ENCODE data around the gene TM9SF4.

The TM9SF4 gene

DNA sequence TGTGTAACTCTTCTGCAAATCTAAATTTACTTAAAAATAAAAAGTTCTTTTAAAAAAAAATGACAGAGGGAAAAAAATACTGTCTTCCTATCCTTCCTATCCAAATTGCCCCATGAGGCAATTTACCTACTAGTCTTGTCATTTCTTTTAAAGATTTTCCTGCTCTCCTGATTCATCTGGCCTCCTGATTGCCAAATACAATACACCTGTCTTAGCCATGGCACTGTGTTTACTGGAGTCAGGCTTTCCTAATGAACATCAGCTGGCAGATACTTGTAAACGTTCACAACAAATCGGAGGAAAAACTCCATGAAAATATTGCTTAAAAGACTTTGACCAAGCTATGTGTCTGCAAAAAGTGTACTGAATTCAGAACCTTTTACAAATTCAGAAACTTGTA lies 21.5 kb downstream of the TM9SF4 start:
- DNase-seq: no peak

DNA sequence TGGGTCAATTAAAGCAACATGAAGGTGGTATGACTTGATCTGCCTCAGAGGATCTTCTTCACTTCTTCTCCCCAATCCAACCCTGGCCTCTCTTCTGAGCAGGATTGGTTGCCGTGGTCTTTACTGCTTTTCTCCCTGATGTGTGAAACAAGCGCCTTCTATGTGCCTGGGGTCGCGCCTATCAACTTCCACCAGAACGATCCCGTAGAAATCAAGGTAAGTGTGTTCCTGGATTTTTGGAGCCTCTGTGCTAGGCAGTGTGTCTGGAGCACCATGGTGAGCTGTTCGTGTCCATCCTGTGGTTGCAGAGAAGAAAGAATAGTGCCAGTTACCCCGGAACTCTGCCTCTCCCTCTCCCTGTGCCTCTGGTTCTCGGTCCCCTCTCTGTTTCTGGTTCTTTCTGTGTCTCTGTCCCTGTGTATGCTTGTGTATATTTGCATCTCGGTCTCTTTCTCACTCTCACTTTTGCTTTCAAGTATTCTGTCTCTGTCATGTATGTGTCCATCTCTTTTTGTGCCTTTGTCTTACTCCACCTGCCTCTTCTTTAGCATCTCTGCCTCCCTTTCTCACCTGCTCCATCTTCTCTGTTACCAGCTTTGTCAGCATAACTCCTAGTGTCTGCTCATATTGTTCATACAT lies 23.5 kb downstream of the TM9SF4 start:
- no peak for DNase-seq

DNA sequence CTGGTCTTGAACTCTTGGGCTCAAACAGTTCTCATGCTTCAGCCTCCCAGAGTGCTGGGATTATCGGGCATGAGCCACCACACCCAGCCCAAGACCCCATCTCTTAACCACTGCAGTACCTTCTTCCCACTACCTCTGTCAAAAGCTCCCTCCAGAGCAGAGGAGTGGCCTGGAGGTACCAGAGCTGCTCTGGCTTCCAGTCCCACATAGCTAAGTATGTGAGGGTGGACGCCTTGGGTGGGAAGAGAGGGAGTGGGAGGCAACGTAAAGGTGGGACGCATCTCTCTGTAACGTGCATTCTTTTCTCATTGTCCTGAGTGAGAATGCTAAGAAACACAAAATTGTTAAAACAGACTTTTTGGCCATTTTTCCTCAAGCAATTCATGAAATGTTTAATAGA lies 24.5 kb downstream of the TM9SF4 start:
- DNase-seq: no peak

DNA sequence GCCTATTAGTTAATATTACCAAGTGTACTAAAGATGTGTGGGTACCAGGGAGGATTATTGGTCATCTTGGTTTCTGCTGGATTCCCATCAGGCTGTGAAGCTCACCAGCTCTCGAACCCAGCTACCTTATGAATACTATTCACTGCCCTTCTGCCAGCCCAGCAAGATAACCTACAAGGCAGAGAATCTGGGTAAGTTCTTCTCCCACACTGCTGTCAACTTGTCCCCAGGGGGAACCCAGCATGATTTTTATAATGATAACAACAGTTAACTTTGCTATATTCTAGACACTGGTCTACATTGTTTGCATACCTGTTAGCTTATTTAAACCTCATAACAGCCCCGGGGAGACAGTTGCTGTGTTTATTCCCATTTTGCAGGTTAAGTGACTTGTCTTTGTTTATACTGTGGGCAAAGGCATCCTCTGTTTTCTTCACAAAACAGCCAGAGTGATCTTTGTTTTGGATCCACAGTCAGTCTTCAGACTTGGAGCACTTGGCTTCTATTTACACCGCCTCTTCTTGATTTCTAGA lies 26.5 kb downstream of the TM9SF4 start:
- DNase-seq: no peak

DNA sequence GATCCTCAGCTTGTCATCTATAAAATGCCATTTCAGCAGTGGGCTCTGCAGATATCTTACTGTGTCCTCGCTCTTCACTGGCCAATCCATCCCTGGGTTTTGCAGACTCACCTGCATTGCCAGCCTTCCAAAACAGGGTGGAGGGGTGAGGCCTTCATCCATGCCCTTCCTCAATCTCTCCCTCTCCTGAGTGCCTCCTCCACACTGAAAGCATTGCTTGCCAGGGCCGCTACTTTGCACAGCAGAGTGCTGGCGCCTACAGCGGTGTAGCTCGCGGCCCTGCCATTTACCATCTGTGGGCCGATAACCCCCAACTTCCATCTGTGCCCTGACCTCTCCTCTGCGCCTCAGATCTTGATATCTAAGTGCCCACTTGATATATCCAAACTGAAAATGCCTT lies 29.4 kb downstream of the TM9SF4 start:
- DNase-seq: no peak

DNA sequence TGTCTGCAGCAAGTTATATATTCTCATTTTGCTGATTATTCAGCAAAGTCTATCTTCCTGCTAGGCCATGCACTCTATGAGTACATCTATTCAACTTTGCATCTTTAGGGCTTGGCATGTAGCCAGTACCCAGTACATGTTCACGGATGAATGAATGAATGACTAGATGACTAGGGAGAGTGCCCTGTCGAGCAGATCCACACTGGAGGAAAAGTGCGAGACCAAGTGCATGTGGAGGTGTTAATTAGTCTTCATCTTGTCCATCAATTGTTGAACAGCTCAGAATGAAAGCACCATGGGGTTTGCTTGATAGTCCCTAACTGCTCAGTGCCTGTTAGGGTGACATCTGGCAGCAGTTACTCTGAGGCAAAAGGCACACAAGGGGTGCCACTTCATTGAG lies 30.4 kb downstream of the TM9SF4 start:
- no peak for DNase-seq

DNA sequence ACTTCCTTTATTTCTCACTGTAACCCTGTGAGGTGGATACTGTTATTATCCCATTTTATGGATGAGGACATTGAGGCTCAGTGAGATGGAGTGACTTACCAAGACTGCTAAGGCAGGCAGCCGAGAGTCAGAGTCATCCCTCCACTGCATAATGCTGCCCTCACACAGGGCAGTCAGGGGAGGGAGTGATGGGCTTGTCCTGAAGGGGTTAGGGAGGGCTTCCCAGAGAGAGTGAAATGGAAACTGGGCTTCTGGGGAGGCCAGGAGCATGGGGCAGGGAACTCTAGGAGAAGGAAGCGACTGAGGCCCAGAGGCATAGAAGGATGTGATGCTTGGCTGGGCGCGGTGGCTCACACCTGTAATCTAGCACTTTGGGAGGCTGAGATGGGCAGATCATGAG lies 31.1 kb downstream of the TM9SF4 start:
- no peak for DNase-seq

DNA sequence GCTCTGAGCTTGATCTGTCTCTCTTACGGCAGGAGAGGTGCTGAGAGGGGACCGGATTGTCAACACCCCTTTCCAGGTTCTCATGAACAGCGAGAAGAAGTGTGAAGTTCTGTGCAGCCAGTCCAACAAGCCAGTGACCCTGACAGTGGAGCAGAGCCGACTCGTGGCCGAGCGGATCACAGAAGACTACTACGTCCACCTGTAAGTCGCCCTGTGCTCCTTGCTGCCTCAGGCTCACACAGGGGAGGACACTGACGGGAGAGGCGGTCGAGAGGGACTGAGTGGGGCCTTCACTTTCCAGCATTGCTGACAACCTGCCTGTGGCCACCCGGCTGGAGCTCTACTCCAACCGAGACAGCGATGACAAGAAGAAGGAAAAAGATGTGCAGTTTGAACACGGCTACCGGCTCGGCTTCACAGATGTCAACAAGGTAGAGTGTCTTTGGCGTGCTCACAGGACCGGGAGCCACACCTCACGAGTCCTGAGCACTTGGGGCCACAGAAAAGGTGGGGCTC lies 32.0 kb downstream of the TM9SF4 start:
- no peak for DNase-seq

DNA sequence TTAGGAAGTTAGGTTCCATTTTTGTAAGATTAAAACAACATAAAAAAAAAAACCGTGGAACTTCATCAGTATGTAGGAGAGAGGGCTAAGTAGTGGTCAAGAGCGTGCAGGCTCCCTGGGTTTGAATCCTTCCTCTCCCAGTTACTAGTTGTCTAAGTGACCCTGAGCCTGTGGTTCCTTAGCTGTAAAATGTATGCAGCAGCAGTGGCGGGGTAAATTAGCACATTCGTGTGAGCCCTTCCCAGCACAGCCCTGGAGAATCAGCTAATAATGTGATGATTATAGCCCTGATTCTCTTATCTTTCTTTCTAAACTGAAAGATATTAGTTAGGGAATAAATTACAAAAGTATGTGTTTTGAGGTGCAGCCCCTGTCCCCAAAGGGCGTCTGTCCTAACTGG lies 32.6 kb downstream of the TM9SF4 start:
- DNase-seq: no peak

DNA sequence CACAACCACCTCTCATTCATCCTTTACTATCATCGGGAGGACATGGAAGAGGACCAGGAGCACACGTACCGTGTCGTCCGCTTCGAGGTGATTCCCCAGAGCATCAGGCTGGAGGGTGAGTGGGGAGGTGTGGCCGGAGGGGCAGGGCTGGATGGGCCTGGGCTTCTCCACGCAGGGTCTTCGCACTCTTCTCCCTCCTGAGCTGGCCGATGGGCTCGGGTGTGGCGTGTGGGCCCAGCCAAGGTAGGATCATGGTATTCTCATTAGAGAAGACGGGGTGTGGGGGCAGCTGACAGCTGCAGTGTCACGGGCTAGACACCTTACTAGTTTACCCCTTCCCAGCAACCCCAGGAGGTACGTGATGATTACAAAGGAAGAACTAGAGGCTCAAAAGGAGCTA lies 33.5 kb downstream of the TM9SF4 start:
- no peak for DNase-seq

DNA sequence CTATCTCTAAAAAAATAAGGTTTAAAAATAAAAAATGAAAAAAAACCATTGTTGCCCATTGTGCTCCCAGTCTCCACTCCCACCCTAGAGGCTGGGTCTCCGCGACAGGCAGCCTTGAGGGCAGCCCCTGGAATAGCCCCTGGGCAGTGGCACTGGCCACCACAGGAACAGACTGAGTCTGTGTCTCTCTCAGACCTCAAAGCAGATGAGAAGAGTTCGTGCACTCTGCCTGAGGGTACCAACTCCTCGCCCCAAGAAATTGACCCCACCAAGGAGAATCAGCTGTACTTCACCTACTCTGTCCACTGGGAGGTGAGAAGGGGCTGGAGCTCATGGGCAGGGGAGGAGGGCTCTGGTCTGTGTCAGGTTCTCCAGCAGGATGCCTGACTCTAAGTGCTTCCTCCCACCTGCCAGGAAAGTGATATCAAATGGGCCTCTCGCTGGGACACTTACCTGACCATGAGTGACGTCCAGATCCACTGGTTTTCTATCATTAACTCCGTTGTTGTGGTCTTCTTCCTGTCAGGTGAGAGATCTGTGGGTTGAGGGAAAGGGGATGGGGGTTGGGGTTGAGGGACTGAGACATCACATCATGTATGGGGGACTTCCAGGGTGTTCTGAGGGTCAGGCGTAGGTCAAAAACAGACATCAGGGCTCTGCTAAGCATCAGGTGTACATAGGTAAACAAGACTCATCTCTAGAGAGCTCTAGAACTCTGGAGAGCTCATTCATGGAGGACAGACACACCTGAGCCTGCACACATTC lies 35.6 kb downstream of the TM9SF4 start:
- DNase-seq: no peak

DNA sequence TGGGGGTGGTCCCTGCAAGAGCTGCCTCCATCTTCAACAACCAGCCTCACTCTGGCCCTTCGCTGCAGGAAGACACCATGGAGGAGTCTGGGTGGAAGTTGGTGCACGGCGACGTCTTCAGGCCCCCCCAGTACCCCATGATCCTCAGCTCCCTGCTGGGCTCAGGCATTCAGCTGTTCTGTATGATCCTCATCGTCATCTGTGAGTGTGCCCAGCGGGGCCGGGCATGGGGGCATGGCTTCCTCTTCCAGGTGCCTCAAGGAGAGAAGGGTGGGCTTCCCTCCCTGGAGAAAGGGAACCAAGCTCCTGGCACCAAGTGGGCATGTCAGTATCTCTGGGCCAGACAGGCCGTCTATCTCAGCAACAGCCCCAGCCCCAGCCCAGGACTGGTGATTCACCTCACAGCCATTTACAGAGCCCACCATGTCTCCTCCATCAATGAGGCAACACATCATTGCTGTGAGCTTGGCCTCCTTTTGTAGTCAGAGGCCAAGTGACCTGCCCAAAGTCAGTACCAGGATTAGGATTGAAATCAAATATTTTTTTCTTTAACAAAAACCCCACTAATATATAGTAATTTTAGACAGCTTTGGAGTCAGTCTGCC lies 40.2 kb downstream of the TM9SF4 start:
- DNase-seq: no peak

DNA sequence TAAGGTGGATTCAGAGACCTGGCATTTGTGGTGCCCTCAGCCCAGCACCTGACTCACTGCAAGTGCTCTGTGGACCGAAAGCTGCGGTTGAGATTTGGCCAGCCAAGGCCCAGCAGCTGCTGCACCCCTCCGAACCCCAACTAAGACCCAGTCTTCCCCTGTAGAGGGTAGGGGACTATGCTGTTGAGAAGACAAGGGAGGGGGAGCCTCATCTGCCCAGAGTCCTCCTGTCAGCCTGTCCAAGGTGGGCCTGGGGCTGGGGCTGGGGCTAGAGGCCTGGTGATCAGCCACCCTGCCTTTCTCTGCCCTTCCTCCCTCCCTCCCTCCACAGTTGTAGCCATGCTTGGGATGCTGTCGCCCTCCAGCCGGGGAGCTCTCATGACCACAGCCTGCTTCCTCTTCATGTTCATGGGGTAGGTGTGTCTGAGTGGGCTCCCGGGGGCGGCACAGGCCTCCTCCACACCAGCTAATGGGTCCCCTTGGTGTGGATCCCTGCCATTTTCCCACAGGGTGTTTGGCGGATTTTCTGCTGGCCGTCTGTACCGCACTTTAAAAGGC lies 40.9 kb downstream of the TM9SF4 start:
- no peak for DNase-seq

DNA sequence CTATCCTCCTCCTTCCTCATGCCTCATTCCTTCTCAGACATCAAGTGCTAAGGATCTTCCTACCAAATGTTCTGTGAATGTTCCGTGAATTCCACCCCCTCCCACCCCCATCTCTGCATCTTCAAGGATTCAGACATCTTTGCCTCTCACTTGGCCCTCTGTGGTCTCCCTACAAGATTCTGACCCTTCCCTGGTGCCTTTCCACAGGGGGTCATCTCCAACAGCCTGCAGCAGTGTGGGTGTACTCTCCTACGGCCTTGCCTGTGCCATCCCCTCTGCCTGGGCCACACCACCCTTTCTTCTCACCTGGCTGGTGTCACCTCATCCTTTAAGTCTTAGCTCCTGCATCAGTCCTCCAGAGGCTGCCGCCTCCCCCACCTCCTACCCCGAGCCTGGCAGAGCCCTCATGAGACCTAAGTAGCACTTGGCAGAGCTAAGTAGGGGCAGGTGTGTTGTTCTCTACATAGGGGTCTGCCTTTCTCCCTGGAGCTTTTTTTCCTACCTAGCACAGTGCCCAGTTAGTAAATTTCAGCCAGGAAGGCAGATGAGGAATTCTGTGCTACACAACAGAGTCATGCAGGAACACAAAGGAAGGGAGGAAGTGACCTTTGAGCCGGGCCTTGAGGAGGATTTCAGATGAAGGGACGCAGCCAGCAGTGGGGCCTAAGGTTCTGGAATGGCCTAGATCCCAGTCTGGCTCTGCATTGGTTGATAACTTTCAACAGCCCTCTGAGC lies 43.1 kb downstream of the TM9SF4 start:
- DNase-seq: no peak

DNA sequence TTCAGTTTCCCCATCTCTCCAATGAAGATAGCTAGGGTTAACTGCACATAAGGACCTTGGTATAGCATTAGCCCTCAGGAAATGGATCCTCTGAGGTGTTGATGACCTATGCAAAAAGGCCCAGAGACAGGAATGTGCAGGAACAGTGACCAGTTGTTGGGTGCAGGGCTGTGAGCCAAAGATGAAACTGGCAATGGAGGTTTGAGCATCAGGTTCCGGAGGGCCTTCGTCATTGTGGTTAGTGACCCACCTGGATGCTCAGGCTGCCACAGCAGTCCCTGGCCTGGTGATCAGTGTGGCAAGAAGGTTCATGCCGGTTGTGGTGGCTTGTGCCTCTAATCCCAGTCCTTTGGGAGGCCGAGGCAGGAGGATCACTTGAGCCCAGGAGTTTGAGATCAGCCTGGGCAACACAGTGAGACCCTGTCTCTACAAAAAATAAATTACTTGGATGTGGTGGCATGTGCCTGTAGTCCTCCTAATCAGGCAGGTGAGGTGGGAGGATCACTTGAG lies 43.7 kb downstream of the TM9SF4 start:
- no peak for DNase-seq

DNA sequence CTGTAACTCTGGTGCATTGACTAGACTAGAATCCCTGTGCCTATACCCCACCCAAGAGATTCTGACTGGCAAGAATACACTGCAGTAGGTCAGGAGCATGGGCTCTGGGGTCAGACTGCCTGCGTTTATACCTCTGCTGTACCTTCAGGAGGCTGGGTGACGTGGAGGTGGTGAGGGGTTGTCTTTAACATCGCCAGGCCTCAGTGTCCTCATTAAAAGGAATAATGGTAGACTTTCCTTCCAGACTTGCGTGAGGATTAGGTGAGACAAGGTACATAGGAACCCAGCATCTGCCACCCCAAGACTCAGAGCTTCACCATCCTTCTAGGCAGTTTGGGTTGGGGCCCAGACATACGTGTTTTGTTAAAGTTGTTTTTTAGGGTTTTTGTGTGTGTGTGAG lies 44.3 kb downstream of the TM9SF4 start:
- no peak for DNase-seq

DNA sequence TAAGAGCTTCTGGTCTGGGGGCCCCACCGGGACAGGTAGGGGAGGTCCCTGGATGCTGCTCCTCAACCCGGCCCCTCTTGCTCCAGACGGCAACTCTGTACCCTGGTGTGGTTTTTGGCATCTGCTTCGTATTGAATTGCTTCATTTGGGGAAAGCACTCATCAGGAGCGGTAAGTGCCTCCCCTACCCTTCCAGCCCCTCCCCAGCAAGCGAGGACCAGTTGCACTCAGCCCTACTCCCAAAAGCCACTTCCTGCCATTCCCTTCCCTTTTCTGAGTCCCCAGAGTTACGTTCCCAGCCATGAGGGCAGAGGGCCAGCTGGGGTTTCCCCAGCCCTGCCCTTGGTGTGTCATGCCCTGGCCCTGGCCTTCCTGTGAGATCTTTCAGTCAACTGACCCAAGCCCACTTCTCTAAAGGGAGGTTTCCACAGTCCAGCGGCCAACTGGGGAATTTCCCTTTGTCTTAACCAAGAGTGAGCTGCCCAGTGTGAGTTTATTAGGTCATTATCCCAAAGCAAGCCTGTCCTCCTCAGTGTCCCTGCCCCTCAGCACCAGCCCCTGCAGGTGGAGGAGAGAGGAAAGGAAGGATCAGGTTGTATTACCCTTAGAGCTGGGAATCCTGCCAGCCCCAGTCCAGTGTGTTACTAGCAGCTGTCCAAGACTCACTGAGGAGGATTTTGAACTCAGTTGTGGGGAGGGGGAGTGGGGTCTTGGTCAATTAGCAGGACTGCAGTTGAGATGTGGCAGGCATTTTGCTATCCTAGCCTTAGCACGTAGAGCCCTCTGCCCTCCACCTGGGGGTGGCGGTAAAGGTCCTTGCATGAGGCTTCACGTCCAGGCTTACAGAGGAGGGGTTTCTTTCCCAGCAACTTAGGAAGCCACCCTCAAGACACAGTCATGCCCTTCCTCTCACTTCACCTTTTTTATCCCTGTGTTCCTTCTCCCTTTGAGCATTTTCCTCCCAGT lies 45.8 kb downstream of the TM9SF4 start:
- DNase-seq: peak; percentile 85

DNA sequence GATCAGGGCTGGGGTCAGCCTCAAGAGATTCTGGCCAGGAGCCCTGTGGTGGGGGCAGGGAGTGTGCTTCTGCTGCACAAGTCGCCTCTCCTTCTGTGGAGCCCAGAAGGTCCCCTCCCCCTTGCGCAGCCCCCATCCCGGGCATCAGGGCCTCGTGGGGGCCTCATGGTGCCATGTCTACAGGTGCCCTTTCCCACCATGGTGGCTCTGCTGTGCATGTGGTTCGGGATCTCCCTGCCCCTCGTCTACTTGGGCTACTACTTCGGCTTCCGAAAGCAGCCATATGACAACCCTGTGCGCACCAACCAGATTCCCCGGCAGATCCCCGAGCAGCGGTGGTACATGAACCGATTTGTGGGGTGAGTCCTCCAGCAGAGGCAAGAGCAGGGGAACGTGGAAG lies 48.1 kb downstream of the TM9SF4 start:
- no peak for DNase-seq

DNA sequence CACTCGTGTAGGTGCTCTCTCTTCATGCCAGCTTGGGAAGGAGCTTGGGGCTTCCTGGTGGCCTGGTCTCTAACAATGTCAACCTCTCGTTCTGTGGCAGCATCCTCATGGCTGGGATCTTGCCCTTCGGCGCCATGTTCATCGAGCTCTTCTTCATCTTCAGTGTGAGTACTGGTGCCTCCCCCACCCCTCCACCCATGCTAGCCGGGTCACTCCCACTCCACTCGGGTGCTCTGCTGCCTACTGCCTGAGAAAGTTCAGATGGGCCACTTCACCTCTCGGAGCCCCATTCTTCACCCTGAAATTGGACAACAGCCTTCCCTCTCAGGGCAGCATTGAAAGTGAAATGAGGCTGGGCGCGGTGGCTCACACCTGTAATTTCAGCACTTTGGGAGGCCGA lies 48.8 kb downstream of the TM9SF4 start:
- DNase-seq: no peak

DNA sequence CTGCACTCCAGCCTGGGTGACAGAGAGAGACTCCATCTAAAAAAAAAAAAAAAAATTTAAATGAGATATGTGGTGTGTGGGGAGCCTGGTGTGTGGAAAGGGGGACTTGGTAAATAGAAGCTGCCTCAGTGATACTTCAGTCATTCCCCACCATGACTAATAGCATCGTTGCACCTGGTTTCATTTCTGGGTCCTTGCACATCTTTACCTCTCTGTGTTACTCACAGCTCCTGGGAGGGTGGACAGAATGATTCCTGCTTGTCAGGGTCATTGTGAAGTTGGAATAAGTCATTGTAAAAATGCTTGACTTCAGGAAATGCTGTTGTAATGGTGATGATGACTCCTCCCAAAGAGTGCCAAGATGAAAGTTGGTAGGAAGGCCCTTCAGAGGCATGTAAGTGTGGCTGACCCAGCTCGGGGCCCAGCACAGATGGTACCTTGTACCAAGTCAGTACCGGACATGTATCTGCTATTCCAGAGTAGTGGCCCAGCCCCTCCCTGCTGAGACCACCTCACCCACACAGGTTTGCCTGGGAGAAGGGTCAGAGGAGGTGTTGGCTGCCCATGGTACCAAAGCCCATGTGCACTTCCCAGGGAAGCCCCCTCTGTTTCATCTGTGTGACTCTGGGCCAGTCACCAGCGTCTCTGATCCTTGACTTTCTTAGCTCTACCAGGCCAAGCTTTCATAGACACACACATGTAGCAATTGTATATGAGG lies 49.6 kb downstream of the TM9SF4 start:
- DNase-seq: no peak

DNA sequence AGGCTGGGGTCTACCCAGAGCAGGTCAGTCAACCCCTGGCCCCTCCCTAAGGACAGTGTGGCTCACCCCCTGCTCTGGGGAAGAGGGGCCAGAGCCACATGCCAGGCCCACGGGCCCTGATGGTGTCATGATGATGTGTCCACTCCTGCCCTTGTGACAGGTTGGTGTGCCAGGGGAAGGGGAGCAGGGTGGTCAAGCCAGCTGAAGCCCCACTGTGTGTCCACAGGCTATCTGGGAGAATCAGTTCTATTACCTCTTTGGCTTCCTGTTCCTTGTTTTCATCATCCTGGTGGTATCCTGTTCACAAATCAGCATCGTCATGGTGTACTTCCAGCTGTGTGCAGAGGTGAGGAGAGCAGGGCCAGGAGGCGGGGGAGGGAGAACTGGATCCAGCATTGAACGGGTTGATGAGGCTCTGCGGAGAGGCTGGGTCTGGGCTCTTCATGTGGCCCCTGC lies 50.3 kb downstream of the TM9SF4 start:
- DNase-seq: no peak
